HG02678 (cell line): ENCODE measurements around the gene SMIM43.
"Not testable (repeated sequence)": the region's sequence is repeated elsewhere in the genome, so short reads cannot be mapped to it uniquely, and the experiment has no call there.

Experiments used
- ATAC-seq: cut with Tn5 transposase; IDR thresholded peaks from one replicate; pipeline ENCODE4 v1.9.1; 2021; ENCODE audit warnings: mild to moderate bottlenecking, moderate library complexity; ENCODE audit not compliant: unreplicated experiment

SMIM43 gene

GRCh38 chr4:121737846-121738554 is 27.0 kb downstream of the SMIM43 start:
- ATAC-seq, result no peak

- ATAC-seq, result no peak
These were observed 28.1 kb downstream of the SMIM43 start for GRCh38 chr4:121736735-121737351.

DNA sequence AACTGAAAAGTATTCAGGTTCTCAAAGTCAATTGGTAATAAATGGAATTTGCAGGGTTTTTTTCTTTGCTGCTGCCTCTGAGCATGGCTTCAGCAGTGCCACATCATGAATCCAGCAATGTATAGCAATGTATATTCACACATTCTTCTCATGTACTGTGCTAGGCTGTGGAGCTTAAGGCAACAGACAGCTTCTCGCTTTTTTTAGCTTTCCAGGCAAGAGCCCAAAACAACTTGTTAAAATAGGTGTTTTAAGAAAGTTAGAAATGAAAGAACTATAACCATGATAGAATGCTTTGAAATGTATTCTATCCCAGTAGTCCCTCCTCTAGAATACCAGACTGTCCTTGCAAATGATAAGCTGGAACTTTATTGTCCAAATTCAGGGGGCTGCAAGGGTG is 30.4 kb downstream of the SMIM43 start:
- ATAC-seq, result no peak

DNA sequence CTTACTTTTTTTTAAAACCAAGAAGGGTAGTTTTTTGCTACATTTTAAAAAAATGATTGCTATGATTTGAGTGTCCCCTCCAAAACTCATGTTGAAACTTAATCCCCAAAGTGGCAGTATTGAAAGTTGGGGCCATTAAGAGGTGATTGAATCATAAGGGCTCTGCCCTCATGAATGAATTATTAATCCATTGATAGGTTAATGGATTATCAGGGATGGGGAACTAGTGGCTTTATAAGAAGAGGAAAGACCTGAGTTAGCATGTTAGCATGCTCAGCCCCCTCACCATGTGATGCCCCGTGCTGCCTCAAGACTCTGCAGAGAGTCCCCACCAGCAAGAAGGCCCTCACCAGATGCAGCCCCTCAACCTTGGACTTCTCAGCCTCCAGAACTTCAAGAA is 31.0 kb downstream of the SMIM43 start:
- ATAC-seq, result no peak

DNA sequence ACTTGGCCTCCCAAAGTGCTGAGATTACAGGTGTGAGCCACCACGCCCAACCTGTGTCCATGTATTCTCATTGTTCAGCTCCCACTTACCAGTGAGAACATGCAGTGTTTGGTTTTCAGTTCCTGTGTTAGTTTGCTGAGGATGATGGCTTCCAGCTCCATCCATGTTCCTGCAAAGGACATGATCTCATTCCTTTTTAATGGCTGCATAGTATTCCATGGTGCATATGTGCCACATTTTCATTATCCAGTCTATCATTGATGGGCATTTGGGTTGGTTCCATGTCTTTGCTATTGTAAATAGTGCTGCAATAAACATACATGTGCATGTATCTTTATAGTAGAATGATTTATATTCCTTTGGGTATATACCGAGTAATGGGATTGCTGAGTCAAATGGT is 35.2 kb downstream of the SMIM43 start:
- not testable (repeated sequence) for ATAC-seq

- no peak for ATAC-seq
These were observed 36.2 kb downstream of the SMIM43 start for GRCh38 chr4:121728798-121729226.

DNA sequence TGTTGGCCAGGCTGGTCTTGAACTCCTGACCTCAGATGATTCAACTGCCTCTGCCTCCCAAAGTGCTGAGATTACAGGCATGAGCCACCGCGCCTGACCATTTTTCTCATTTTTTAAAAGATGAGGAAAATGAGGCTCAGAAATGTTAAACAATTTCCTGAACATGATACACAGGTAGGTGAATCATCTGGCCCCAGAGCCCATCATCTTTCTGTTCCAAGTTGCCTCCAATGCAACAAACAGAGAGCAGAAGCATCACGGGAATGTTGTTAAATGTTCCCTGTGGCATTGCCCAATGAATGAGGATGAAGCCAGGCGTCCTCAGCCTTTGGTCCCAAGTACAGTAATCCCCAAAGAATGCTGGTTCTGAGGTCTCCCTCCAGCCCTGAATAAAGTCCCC is 36.9 kb downstream of the SMIM43 start:
- no peak for ATAC-seq

DNA sequence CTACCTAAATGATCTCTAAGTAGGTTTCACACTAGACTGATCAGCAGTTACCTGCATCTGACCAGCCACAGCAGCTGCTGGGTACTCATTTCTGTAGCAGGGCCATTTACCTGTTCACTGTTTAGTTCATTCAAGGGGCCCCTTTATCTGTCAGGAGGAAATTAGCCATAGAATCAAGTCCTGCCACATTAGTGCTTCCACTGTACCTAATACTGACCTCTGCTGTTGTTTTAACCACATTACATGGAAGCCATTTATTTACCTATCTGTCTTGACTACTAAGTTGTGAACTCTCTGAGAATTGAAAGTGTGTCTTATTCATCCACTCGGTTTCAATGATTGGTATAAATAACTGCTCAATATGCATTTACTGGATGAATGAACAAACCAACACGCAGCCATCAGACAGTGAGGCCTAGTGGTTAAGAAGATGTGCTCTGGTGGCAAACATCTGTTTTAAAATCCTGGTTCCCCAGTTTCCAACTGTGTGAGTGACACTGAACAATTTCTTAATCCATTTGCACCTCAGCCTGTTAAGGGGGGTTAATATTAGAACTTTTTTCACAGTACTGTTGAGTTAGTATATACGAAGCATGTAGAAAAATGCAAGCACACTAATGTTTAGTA is 38.2 kb downstream of the SMIM43 start:
- ATAC-seq, result peak; percentile 99

- ATAC-seq, result no peak
These were observed 40.3 kb downstream of the SMIM43 start for GRCh38 chr4:121724671-121725070.

DNA sequence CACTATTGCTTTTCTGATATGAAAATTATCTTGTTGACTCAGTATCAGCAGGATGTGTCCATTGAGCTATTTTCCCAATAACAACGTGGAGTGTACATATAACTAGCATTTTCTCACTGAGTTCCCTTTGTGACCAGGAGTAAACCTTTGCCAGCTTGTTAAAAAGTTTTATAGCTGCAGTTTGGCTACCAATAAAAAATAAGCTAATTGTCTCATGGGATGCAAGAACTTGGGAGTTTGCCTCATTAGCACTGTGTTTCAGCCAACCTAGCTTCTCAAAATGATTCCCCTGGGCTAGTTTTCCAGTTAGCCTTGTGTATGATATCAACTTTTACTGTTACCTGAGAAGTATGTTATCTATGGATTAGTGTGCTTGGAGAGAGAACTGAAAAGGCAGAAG is 43.3 kb downstream of the SMIM43 start:
- ATAC-seq, result no peak

DNA sequence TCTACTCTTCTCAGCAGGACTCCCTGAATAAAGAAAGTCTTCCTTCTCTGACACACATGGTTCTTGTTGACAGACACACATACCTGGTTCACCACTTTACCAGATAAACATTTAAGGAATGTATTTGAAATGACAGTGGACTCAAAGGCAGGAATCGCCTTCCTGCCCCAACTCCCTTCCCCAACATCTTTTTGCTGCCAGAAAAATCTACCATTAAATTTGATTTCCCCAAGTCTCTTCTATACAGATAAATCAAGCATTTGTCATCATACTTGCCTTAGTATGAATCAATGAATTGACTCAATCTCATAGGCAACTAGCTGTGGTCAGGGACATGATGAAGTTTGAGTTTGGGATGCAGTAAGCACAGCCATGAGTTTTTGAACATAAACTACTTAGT is 44.9 kb downstream of the SMIM43 start:
- no peak for ATAC-seq

DNA sequence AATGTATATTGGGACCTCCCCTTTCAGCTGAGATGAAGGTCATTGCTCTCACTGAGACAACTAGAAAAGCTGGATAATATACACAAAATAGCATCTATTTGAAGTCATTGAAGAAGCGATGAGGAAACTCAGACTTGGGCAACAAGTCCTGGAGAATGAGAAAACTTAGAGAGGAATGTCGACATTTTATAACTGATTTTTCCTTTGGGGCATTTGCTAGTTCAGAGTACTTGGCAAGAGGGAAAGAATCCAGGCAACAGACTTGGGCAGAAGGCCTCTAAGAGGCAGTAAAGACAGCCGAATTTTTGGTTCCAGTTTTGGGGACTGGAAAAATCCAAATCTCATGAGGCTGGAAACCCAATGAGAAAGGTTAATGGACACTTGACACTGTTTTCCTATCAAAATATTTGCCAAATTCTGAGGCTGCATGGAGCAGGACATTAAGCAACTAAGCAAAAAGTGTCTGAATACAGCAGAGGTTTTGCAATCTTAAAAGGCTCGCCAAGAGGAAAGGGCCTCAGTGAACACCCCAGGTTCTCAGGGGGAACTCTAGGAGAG is 47.2 kb downstream of the SMIM43 start:
- no peak for ATAC-seq

DNA sequence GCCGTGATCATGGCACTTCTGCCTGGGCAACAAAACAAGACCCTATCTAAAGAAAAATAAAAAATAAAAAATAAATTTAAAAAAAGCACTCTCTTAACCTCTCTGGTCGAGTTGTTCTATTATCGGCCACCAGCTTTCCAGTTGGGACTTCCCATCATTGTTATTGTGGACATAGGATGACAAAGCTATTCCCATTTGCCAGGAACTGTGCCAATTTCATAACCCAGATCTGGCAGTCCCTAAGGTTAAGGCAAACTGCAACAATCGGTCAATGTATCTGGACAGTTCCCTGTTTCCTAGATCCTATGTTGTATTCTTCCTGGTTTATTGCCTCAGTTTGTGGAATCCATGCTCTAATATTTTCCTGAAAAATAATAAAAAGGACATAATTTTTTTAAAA is 50.4 kb downstream of the SMIM43 start:
- ATAC-seq, result no peak

GRCh38 chr4:121712783-121713182 is 52.2 kb downstream of the SMIM43 start:
- ATAC-seq, result no peak

DNA sequence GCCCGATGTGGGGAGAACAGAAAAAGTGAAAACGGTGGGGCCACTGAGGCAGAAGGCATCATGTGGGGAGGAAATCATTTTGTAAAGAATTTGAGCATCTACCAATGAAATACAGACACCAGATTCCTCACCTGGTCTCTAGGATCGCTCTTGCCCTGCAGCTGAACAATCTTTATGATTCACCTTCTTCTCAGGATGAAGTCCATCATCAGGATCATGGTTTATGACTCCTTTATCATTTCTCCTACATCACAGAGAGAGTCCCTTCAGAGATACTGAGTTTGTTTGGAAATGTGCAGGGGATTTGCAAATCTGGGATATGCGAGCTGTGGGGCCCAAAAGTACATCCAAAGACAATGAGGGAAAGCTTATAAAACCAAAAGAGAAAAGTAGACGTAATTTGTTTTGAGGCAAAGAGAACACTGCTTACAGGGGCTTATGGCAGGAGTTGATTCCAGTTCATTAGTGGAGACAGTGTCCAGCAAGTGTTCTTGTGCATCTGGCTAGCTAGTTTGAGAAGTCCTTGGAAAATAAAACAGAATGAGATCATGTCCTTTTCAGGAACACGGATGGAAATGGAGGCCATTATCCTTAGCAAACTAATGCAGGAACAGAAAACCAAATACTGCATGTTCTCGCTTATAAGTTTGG is 52.8 kb downstream of the SMIM43 start:
- ATAC-seq, result peak; percentile 2

DNA sequence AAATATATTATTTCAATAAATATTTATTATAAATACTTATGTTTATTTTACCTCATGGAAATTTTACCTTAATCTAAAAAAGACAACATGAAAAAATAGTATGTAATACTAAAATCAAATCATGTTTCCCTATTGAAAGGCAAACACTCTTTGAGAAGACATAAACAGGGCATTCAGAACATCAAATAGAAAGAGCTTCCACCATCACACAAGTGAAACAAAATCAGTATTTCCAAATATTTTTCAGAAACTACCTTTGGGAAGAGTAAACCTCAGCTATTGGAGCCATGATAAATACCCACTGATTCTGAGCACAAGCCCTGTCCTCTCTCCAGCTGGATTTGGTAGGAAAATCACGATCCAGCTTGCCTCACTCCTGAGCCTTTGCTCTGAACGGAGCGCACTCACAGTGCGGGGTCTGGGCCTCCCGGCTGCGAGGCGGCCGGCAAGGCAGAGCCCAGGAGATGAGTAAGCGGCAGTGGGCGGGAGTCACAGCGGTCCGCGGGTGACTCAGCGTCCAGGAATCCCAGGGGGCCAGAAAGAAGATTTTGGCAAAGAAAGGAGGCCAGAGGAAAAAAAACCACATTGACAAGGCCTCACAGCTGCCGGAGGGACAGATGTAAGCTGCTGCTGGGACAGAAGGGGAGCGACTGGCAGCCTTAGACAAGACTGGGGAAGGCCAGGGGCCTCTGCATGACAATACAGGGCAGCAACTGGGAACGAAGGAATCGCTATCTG is 53.5 kb downstream of the SMIM43 start:
- peak; percentile 94 for ATAC-seq

DNA sequence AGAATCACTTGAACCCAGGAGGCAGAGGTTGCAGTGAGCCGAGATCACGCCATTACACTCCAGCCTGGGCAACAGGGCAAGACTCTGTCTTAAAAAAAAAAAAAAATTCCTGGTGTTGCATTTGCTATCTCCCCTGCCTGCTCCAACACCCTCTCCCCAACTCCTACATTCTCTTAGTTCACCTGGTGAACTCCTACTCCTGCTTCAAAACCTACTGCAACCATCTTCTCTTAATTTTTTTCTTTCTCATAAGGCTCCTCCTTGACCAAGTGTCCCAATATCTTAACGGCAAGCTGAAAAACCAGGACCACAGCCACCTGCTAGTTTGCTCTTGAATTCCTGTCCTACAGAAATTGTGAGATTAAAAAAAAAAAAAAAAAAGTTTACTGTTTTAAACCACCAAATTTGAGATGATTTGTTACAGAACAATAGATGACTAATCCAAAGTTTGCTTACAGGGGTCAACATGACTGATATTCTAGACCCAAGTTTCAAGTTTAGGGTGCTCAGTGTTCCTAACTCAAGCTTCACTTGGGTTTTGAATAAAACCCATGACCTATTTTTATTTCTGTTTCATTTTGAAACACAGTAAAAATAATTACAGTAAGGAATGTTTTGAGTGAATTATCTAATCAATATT is 55.1 kb downstream of the SMIM43 start:
- ATAC-seq, result no peak
